ENCODE results near the gene MRNIP. TPM values are rescaled to one million over a fixed set of nuclear protein-coding genes. Genes with fewer than 3 reads are reported as not detected.
"Not testable (repeated sequence)": the region's sequence is repeated elsewhere in the genome, so short reads cannot be mapped to it uniquely, and the experiment has no call there.

MRNIP gene
- total RNA-seq, 5 donors from 2014 or later (not counting 1 experiment from before 2014, with no cell fraction given), result 54.1 to 119 (median 112) TPM

- peak within 1 kb of the TSS; percentile 48 for H3K27ac ChIP-seq (ENCODE audit: low read length)
These were observed 65.0 kb downstream of the MRNIP start, which contains the start of gene LTC4S for GRCh38 chr5:179793468-179794139. Gene LTC4S (plus strand): TSS chr5:179793986. CDS start chr5:179794081, 95 bp downstream.

GRCh38 chr5:179792612-179793467 lies 65.8 kb downstream of the MRNIP start:
- Histone ChIP-seq H3K27me3 (replicated peaks in 1 of 2; ENCODE audit: control insufficient read depth in 2 of 2, extremely low read depth in 1 of 2, insufficient read depth in 2 of 2, low read length in 1 of 2) (no peaks in the 10 kb centered on the region), H3K27ac (ENCODE audit: low read length) (peak overlapping the region; percentile 48), H3K4me1 (ENCODE audit: control insufficient read depth in 1 of 2, extremely low read depth in 1 of 2, insufficient read depth in 2 of 2, low read length in 2 of 2) (peaks cover 18 to 34% of the 10 kb centered on the region in 2 experiments), H3K36me3 (ENCODE audit: control insufficient read depth in 2 of 2, extremely low read depth in 1 of 2, insufficient read depth in 1 of 2, low read length in 1 of 2) (no peaks in the 10 kb centered on the region), H3K4me3 (ENCODE audit: control insufficient read depth in 1 of 2, extremely low read depth in 1 of 2, low read length in 1 of 2) (no peak overlapping the region), H3K9me3 (no peaks in the 10 kb centered on the region)
- H3K27ac Mint-ChIP-seq, result peak overlapping the region; percentile 81 to 86
- H3K27me3 Mint-ChIP-seq, result no peaks in the 10 kb centered on the region
- H3K36me3 Mint-ChIP-seq, result no peaks in the 10 kb centered on the region
- WGBS (ENCODE audit: insufficient coverage), result 87% methylated on average over 20 of the region's 24 CpGs
- POLR2A ChIA-PET, result no interaction called here
- DNase-seq (peak in 1 of 35 experiments; percentile 10), ATAC-seq (replicated peaks in 1 of 4) (no peak)
- CTCF ChIA-PET, result interaction anchor here in 1 of 2 donors (0.6 kb wide), 1 partner anchor 162 kb away, joined by 3 read pairs; no protein-coding TSS in a partner anchor
- H3K4me3 Mint-ChIP-seq, result peak overlapping the region in 2 of 3 donors; percentile 58 to 65
- peaks cover 26 to 33% (median 29%) of the 10 kb centered on the region in 3 donors for H3K4me1 Mint-ChIP-seq
- H3K9me3 Mint-ChIP-seq, result no peaks in the 10 kb centered on the region

More at GRCh38 chr5:179793468-179794139, 65.0 kb downstream of the MRNIP start, which contains the start of gene LTC4S:
- Histone ChIP-seq H3K4me3 (ENCODE audit: control insufficient read depth in 1 of 2, extremely low read depth in 1 of 2, low read length in 1 of 2) (peak within 1 kb of the TSS in 1 of 2 donors; percentile 22), H3K36me3 (ENCODE audit: control insufficient read depth in 2 of 2, extremely low read depth in 1 of 2, insufficient read depth in 1 of 2, low read length in 1 of 2) (peaks cover 4 to 7% of the 10 kb centered on the region in 2 donors), H3K9me3 (no peaks in the 10 kb centered on the region), H3K4me1 (ENCODE audit: control insufficient read depth in 1 of 2, extremely low read depth in 1 of 2, insufficient read depth in 2 of 2, low read length in 2 of 2) (peaks cover 18 to 34% of the 10 kb centered on the region in 2 experiments), H3K27me3 (replicated peaks in 1 of 2; ENCODE audit: control insufficient read depth in 2 of 2, extremely low read depth in 1 of 2, insufficient read depth in 2 of 2, low read length in 1 of 2) (no peaks in the 10 kb centered on the region)
- CTCF ChIA-PET, result interaction anchor here (0.6 to 1.4 kb wide), 3 partner anchors 31 to 163 kb away, joined by 3 to 5 read pairs (median 4); no protein-coding TSS in a partner anchor
- Mint-ChIP-seq H3K4me1 (peaks cover 26 to 33% (median 29%) of the 10 kb centered on the region in 3 donors), H3K36me3 (no peaks in the 10 kb centered on the region), H3K27ac (peak within 1 kb of the TSS; percentile 81 to 86), H3K27me3 (no peaks in the 10 kb centered on the region), H3K9me3 (no peaks in the 10 kb centered on the region), H3K4me3 (peak within 1 kb of the TSS; percentile 46 to 66 (median 65))
- WGBS (ENCODE audit: insufficient coverage), result 21% methylated on average over 15 of the region's 19 CpGs
- POLR2A ChIA-PET, result no interaction called here
- peak; percentile 55 to 69 (median 58) for ATAC-seq (replicated peaks in 1 of 4)
- peak in 33 of 35 experiments; percentile 35 to 74 (median 61) for DNase-seq

GRCh38 chr5:179791881-179792611 lies 66.6 kb downstream of the MRNIP start:
- H3K4me1 ChIP-seq (ENCODE audit: control insufficient read depth in 1 of 2, extremely low read depth in 1 of 2, insufficient read depth in 2 of 2, low read length in 2 of 2), result peaks cover 18 to 34% of the 10 kb centered on the region in 2 experiments
- no peak for ATAC-seq (replicated peaks in 1 of 4)
- no peaks in the 10 kb centered on the region for H3K9me3 Mint-ChIP-seq
- H3K36me3 Mint-ChIP-seq, result no peaks in the 10 kb centered on the region
- H3K9me3 ChIP-seq, result no peaks in the 10 kb centered on the region
- no peaks in the 10 kb centered on the region for H3K36me3 ChIP-seq (ENCODE audit: control insufficient read depth in 2 of 2, extremely low read depth in 1 of 2, insufficient read depth in 1 of 2, low read length in 1 of 2)
- WGBS (ENCODE audit: insufficient coverage), result 57% methylated on average over 15 of the region's 15 CpGs
- DNase-seq, result peak in 1 of 35 experiments; percentile 19
- peak overlapping the region; percentile 64 to 69 for H3K27ac Mint-ChIP-seq
- ChIA-PET POLR2A (interaction anchor here in 1 of 2 donors (0.6 kb wide), 1 partner anchor 49 kb away, joined by 3 read pairs; no protein-coding TSS in a partner anchor), CTCF (no interaction called here)
- peak overlapping the region in 1 of 3 donors; percentile 31 for H3K4me3 Mint-ChIP-seq
- no peak overlapping the region for H3K4me3 ChIP-seq (ENCODE audit: control insufficient read depth in 1 of 2, extremely low read depth in 1 of 2, low read length in 1 of 2)
- H3K27me3 ChIP-seq (replicated peaks in 1 of 2; ENCODE audit: control insufficient read depth in 2 of 2, extremely low read depth in 1 of 2, insufficient read depth in 2 of 2, low read length in 1 of 2), result no peaks in the 10 kb centered on the region
- H3K27me3 Mint-ChIP-seq, result no peaks in the 10 kb centered on the region
- H3K4me1 Mint-ChIP-seq, result peaks cover 26 to 32% (median 26%) of the 10 kb centered on the region in 3 donors
- no peak overlapping the region for H3K27ac ChIP-seq (ENCODE audit: low read length)

- ATAC-seq (replicated peaks in 1 of 4), result not testable (repeated sequence)
- peaks cover 7 to 13% of the 10 kb centered on the region in 2 experiments for H3K4me1 ChIP-seq (ENCODE audit: control insufficient read depth in 1 of 2, extremely low read depth in 1 of 2, insufficient read depth in 2 of 2, low read length in 2 of 2)
These were observed 69.3 kb downstream of the MRNIP start for GRCh38 chr5:179789278-179789677.

GRCh38 chr5:179788193-179788854 lies 70.3 kb downstream of the MRNIP start:
- no peak for DNase-seq
- CTCF ChIA-PET, result interaction anchor here in 1 of 2 donors (1.5 kb wide), 1 partner anchor 25 kb away, joined by 5 read pairs; no protein-coding TSS in a partner anchor
- H3K27ac Mint-ChIP-seq, result no peak overlapping the region

More at GRCh38 chr5:179789278-179789677, 69.3 kb downstream of the MRNIP start:
- ChIA-PET POLR2A (interaction anchor here in 1 of 2 donors (0.6 kb wide), 1 partner anchor 26 kb away, joined by 4 read pairs; no protein-coding TSS in a partner anchor), CTCF (interaction anchor here (0.6 to 1.5 kb wide), 3 partner anchors 26 to 888 kb away, joined by 3 to 5 read pairs (median 4); no protein-coding TSS in a partner anchor)
- peaks cover 16 to 18% (median 18%) of the 10 kb centered on the region in 3 donors for H3K4me1 Mint-ChIP-seq
- not testable (repeated sequence) for H3K36me3 ChIP-seq (ENCODE audit: control insufficient read depth in 2 of 2, extremely low read depth in 1 of 2, insufficient read depth in 1 of 2, low read length in 1 of 2); H3K4me3 Mint-ChIP-seq; H3K4me3 ChIP-seq (ENCODE audit: control insufficient read depth in 1 of 2, extremely low read depth in 1 of 2, low read length in 1 of 2); H3K27ac ChIP-seq (ENCODE audit: low read length); H3K9me3 Mint-ChIP-seq; H3K27ac Mint-ChIP-seq; H3K36me3 Mint-ChIP-seq; H3K27me3 ChIP-seq (replicated peaks in 1 of 2; ENCODE audit: control insufficient read depth in 2 of 2, extremely low read depth in 1 of 2, insufficient read depth in 2 of 2, low read length in 1 of 2); H3K27me3 Mint-ChIP-seq; DNase-seq; H3K9me3 ChIP-seq
- WGBS (ENCODE audit: insufficient coverage), result 96% methylated on average over 4 of the region's 9 CpGs

More at GRCh38 chr5:179788193-179788854, 70.3 kb downstream of the MRNIP start:
- H3K4me1 Mint-ChIP-seq, result peaks cover 7 to 8% (median 8%) of the 10 kb centered on the region in 3 donors
- H3K36me3 Mint-ChIP-seq, result no peaks in the 10 kb centered on the region
- no peaks in the 10 kb centered on the region for H3K9me3 ChIP-seq
- H3K36me3 ChIP-seq (ENCODE audit: control insufficient read depth in 2 of 2, extremely low read depth in 1 of 2, insufficient read depth in 1 of 2, low read length in 1 of 2), result no peaks in the 10 kb centered on the region
- H3K4me3 Mint-ChIP-seq, result no peak overlapping the region
- no peaks in the 10 kb centered on the region for H3K9me3 Mint-ChIP-seq
- no peak overlapping the region for H3K27ac ChIP-seq (ENCODE audit: low read length)
- peaks cover 0 to 4% of the 10 kb centered on the region in 2 experiments for H3K4me1 ChIP-seq (ENCODE audit: control insufficient read depth in 1 of 2, extremely low read depth in 1 of 2, insufficient read depth in 2 of 2, low read length in 2 of 2)
- POLR2A ChIA-PET, result interaction anchor here in 1 of 2 donors (0.5 kb wide), 1 partner anchor 84 kb away, joined by 3 read pairs; no protein-coding TSS in a partner anchor
- no peaks in the 10 kb centered on the region for H3K27me3 Mint-ChIP-seq
- WGBS (ENCODE audit: insufficient coverage), result 88% methylated on average over 7 of the region's 7 CpGs
- H3K27me3 ChIP-seq (replicated peaks in 1 of 2; ENCODE audit: control insufficient read depth in 2 of 2, extremely low read depth in 1 of 2, insufficient read depth in 2 of 2, low read length in 1 of 2), result no peaks in the 10 kb centered on the region
- no peak overlapping the region for H3K4me3 ChIP-seq (ENCODE audit: control insufficient read depth in 1 of 2, extremely low read depth in 1 of 2, low read length in 1 of 2)
- no peak for ATAC-seq (replicated peaks in 1 of 4)

Measured in T-cell (primary cell).